SJCRH30 (cell line): ENCODE data around the gene UCK1. TPM values are rescaled to one million over a fixed set of nuclear protein-coding genes. Genes with fewer than 3 reads are reported as not detected.

Experiments used
- DNase-seq, 2 experiments: peaks; one replicate each; pipeline ENCODE4 v3.0.0-alpha.2; 2015 to 2020
- H3K27ac ChIP-seq: fragments of 250-450 bp; sonication (Bioruptor Pico); 2 replicates; pipeline ENCODE4 v1.5.1; 2020; ENCODE audit warnings: mild to moderate bottlenecking, moderate library complexity
- H3K27me3 ChIP-seq: fragments of 250-450 bp; sonication (Bioruptor Pico); 2 replicates; pipeline ENCODE4 v1.5.1; 2020; ENCODE audit warnings: mild to moderate bottlenecking, moderate library complexity
- H3K36me3 ChIP-seq: fragments of 250-450 bp; sonication (Bioruptor Pico); 2 replicates; pipeline ENCODE4 v1.5.1; 2020; ENCODE audit warnings: mild to moderate bottlenecking, moderate library complexity
- H3K4me1 ChIP-seq: fragments of 250-450 bp; sonication (Bioruptor Pico); 2 replicates; pipeline ENCODE4 v1.5.1; 2020; ENCODE audit warnings: mild to moderate bottlenecking, moderate library complexity
- H3K4me3 ChIP-seq: fragments of 250-450 bp; sonication (Bioruptor Pico); 2 replicates; pipeline ENCODE4 v1.5.1; 2020; ENCODE audit warnings: mild to moderate bottlenecking, moderate library complexity
- H3K9me3 ChIP-seq: fragments of 250-450 bp; sonication (Bioruptor Pico); replicated peaks from 2 replicates; pipeline ENCODE4 v1.5.1; 2020; ENCODE audit warnings: mild to moderate bottlenecking, moderate library complexity
- total RNA-seq: library from RNA; depleted of rRNA; stranded (reverse); fragments of >200 nt; shearing (Covaris generic); gene quantifications from 2 replicates; pipeline ENCODE4 v1.2.3, GENCODE V29; 2014; rRNA removed

UCK1 gene
- total RNA-seq, 1 experiment from 2014 or later, result 49.2 TPM

DNA sequence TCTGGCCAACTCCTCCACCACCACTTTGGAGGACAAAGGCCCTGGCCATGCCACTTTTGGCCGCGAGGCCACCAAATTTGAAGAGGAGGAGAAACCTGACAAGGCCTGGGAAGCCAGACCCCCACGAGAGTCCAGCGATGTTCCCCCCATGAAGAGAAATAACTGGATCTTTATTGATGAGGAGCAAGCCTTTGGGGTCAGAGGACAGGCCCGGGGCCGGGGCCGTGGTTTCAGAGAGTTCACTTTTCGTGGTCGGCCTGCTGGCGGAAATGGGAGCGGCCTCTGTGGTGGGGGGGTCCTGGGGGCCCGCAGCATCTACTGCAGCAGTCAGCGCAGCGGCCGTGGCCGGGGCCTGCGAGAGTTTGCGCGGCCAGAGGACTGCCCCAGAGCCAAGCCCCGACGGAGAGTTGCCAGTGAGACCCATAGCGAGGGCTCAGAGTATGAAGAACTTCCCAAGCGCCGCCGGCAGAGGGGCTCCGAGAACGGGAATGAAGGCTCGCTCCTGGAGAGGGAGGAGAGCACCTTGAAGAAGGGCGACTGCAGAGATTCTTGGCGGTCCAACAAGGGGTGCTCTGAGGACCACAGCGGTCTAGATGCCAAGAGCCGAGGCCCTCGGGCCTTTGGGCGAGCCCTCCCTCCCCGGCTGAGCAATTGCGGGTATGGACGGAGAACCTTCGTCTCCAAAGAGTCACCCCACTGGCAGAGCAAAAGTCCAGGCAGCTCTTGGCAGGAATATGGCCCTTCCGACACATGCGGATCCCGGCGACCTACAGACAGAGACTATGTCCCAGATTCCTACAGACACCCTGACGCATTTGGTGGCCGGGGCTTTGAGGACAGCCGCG lies 55.7 kb downstream of the UCK1 start:
- Histone ChIP-seq H3K27me3 (no peaks in the 10 kb centered on the region), H3K4me1 (no peaks in the 10 kb centered on the region), H3K36me3 (peaks cover 98% of the 10 kb centered on the region), H3K4me3 (no peak overlapping the region), H3K9me3 (no peaks in the 10 kb centered on the region), H3K27ac (no peak overlapping the region)
- DNase-seq, result no peak

DNA sequence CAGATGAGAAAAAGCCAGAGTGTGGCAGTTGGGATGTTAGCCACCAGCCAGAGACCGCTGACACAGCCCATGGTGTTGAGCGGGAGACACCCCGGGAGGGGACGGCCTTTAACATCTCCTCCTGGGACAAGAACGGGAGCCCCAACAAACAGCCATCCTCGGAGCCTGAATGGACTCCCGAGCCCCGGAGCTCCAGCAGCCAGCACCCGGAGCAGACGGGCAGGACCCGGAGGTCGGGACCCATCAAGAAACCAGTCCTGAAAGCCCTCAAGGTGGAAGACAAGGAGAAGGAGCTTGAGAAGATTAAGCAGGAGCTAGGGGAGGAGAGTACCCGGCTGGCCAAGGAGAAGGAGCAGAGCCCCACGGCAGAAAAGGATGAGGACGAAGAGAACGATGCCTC lies 56.4 kb downstream of the UCK1 start:
- Histone ChIP-seq H3K27ac (no peak overlapping the region), H3K4me1 (no peaks in the 10 kb centered on the region), H3K9me3 (no peaks in the 10 kb centered on the region), H3K4me3 (no peak overlapping the region), H3K36me3 (peaks cover 98% of the 10 kb centered on the region), H3K27me3 (no peaks in the 10 kb centered on the region)
- DNase-seq, result no peak

DNA sequence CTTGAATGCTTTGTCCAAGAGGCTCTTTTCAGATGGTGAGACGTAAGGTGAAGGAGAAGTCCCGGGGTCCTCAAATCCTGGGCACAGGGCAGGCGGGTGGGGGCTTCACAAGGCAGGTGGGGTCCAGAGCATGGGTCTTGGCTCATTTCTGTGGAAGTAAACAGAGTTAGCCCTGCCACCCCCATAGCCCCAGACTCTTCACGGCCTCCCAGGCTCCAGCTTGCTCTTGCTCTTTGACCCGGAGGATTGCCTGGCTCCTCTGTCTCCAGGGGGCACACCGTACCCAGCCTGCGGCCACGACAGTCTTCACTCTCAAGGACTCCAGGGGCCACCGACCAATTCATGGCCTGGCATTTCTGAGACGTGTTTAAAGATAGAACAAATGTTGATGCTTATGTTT lies 57.2 kb downstream of the UCK1 start:
- no peak overlapping the region for H3K4me3 ChIP-seq
- H3K9me3 ChIP-seq, result no peaks in the 10 kb centered on the region
- no peaks in the 10 kb centered on the region for H3K27me3 ChIP-seq
- no peak overlapping the region for H3K27ac ChIP-seq
- H3K36me3 ChIP-seq, result peaks cover 98% of the 10 kb centered on the region
- no peak for DNase-seq
- no peaks in the 10 kb centered on the region for H3K4me1 ChIP-seq

Other genes with a start within 250 kb of the UCK1 start
- gene PLPP7, start 241.5 kb downstream of the UCK1 start, total RNA-seq, result 1.8 TPM in 2 replicates
- gene PRRC2B, start 137.2 kb downstream of the UCK1 start, total RNA-seq, result 173 and 185 TPM in 2 replicates
- 23.0 and 25.6 TPM in 2 replicates for gene POMT1, start 28.3 kb downstream of the UCK1 start, total RNA-seq
- gene PRRT1B, start 14.3 kb upstream of the UCK1 start, total RNA-seq, result not detected in 2 replicates
- gene RAPGEF1, start 208.8 kb upstream of the UCK1 start, total RNA-seq, result 78.5 and 82.0 TPM in 2 replicates